HCT116 (cell line): ENCODE measurements around the gene LAMC3. TPM values are rescaled to one million over a fixed set of nuclear protein-coding genes. Genes with fewer than 3 reads are reported as not detected.

ENCODE experiments used
- ATAC-seq: fragments of 200-7000 bp; cut with Tn5 transposase; 2 replicates; pipeline ENCODE4 v1.9.1; 2020; ENCODE audit warnings: mild to moderate bottlenecking, moderate library complexity
- BruUV-seq: library from RNA; stranded (reverse); fragments of 400-500 nt; replicated peaks from 2 replicates; lab custom pipeline; 2021; lab: Mats Ljungman, UMichigan
- CTCF ChIA-PET: fragments of 300-600 bp; sonication (Branson Sonifier 250); formaldehyde crosslinking; loops from one replicate; lab custom pipeline; 2021; ENCODE audit warnings: antibody characterized with exemption; lab: Charles Lee
- POLR2A ChIA-PET: fragments of 300-600, 350-600 bp; sonication (Branson Sonifier 250); formaldehyde crosslinking; loops from one replicate; lab custom pipeline; 2021; ENCODE audit warnings: antibody characterized with exemption; lab: Charles Lee
- RAD21 ChIA-PET, 2 experiments: fragments of 300-600 bp; sonication (Branson Sonifier 250); formaldehyde crosslinking; loops; one replicate each; lab custom pipeline; 2023; ENCODE audit warnings: low total read pairs in 2 of 2; ENCODE audit not compliant: uncharacterized antibody in 2 of 2, unreplicated experiment in 2 of 2, low non-redundant PET in 1 of 2; lab: Charles Lee
- DNase-seq: peaks from one replicate; pipeline ENCODE4 v3.0.0-alpha.2; 2010; ENCODE audit warnings: low read depth, low spot score
- H2AFZ ChIP-seq: fragments of 200-600 bp; shearing (Covaris generic), sonication (generic); 2 replicates; pipeline ENCODE4 v1.6.1; 2017; ENCODE audit warnings: low read depth, mixed run types, mixed read lengths, antibody characterized with exemption, low read length; ENCODE audit not compliant: poor library complexity, severe bottlenecking
- H3K27ac ChIP-seq: 2 replicates; pipeline ENCODE4 v1.5.1; 2012; ENCODE audit warnings: low read depth, low read length
- H3K27me3 ChIP-seq: fragments of 200-600 bp; sonication (generic); 2 replicates; pipeline ENCODE4 v1.6.1; 2016; ENCODE audit warnings: mixed run types, low read length, mixed read lengths; ENCODE audit not compliant: insufficient read depth
- H3K36me3 ChIP-seq, 2 experiments: fragments of 200-500 bp in 1 of 2; fragments of 200-600 bp in 1 of 2; sonication (Bioruptor generic) in 1 of 2; sonication (generic) in 1 of 2; 2 replicates each; pipeline versions ENCODE4 v1.5.1 to v1.6.1; 2014 to 2016; ENCODE audit warnings: low read length in 2 of 2, inconsistent platforms in 1 of 2, mixed read lengths in 1 of 2, mixed run types in 1 of 2; ENCODE audit not compliant: insufficient read depth in 2 of 2, control insufficient read depth in 1 of 2
- H3K4me1 ChIP-seq, 2 experiments: fragments of 200-600 bp in 1 of 2; sonication (generic) in 1 of 2; 2 replicates each; pipeline versions ENCODE4 v1.5.1 to v1.6.1; 2012 to 2017; ENCODE audit warnings: low read length in 2 of 2, inconsistent platforms in 1 of 2, mild to moderate bottlenecking in 1 of 2, mixed read lengths in 1 of 2, mixed run types in 1 of 2, moderate library complexity in 1 of 2; ENCODE audit not compliant: insufficient read depth in 2 of 2, control insufficient read depth in 1 of 2
- H3K4me2 ChIP-seq: fragments of 200-600 bp; sonication (generic); 2 replicates; pipeline ENCODE4 v1.6.1; 2017; ENCODE audit warnings: mixed run types, low read length, mixed read lengths
- H3K4me3 ChIP-seq, 2 experiments: fragments of 200-600 bp in 1 of 2; sonication (generic) in 1 of 2; replicated peaks in 1 of 2; 2 replicates each; pipeline ENCODE4 v1.5.1; 2011 to 2016; ENCODE audit warnings: low read length in 2 of 2, control low read depth in 1 of 2, low read depth in 1 of 2, mild to moderate bottlenecking in 1 of 2, mixed read lengths in 1 of 2, mixed run types in 1 of 2
- H3K79me2 ChIP-seq: fragments of 200-600 bp; sonication (generic); 2 replicates; pipeline ENCODE4 v1.6.1; 2017; ENCODE audit warnings: mild to moderate bottlenecking, mixed run types, low read length, moderate library complexity, mixed read lengths; ENCODE audit not compliant: insufficient read depth
- H3K9ac ChIP-seq: fragments of 200-600 bp; sonication (generic); 2 replicates; pipeline ENCODE4 v1.6.1; 2016; ENCODE audit warnings: low read length, mixed read lengths
- H3K9me2 ChIP-seq: fragments of 200-600 bp; sonication (generic), shearing (Covaris generic); 2 replicates; pipeline ENCODE4 v1.6.1; 2017; ENCODE audit warnings: mixed run types, mild to moderate bottlenecking, moderate library complexity; ENCODE audit not compliant: insufficient read depth
- H3K9me3 ChIP-seq, 2 experiments: fragments of 200-500 bp in 1 of 2; fragments of 200-600 bp in 1 of 2; sonication (Bioruptor generic) in 1 of 2; sonication (generic) in 1 of 2; 2 replicates each; pipeline ENCODE4 v1.6.1; 2014 to 2017; ENCODE audit warnings: low read length in 2 of 2, mixed read lengths in 2 of 2, inconsistent platforms in 1 of 2, low read depth in 1 of 2, mild to moderate bottlenecking in 1 of 2, mixed run types in 1 of 2, moderate library complexity in 1 of 2; ENCODE audit not compliant: control insufficient read depth in 1 of 2, insufficient read depth in 1 of 2
- H4K20me1 ChIP-seq: fragments of 200-600 bp; sonication (generic), shearing (Covaris generic); 2 replicates; pipeline ENCODE4 v1.6.1; 2017; ENCODE audit warnings: mixed run types, mild to moderate bottlenecking, moderate library complexity; ENCODE audit not compliant: insufficient read depth
- CEBPB ChIP-seq: IDR thresholded peaks from 2 replicates; pipeline ENCODE4 v1.6.1; 2012; ENCODE audit warnings: low read depth
- EGR1 ChIP-seq: IDR thresholded peaks from 2 replicates; pipeline ENCODE4 v1.6.1; 2012; ENCODE audit warnings: low read depth
- ELF1 ChIP-seq: IDR thresholded peaks from 2 replicates; pipeline ENCODE4 v1.6.1; 2012; ENCODE audit warnings: low read depth, borderline replicate concordance
- EZH2 ChIP-seq: fragments of 200-600 bp; sonication (generic); IDR thresholded peaks from 2 replicates; pipeline ENCODE4 v1.6.1; 2017; ENCODE audit warnings: antibody characterized with exemption, mixed run types
- FOSL1 ChIP-seq: IDR thresholded peaks from 2 replicates; pipeline ENCODE4 v1.6.1; 2012; ENCODE audit warnings: low read depth
- JUND ChIP-seq: IDR thresholded peaks from 2 replicates; pipeline ENCODE4 v1.6.1; 2012
- POLR2AphosphoS5 ChIP-seq: IDR thresholded peaks from 2 replicates; pipeline ENCODE4 v1.6.1; 2011; ENCODE audit warnings: mild to moderate bottlenecking, low read depth, low read length, moderate library complexity
- RAD21 ChIP-seq: IDR thresholded peaks from 2 replicates; pipeline ENCODE4 v1.6.1; 2012; ENCODE audit warnings: low read depth, mild to moderate bottlenecking
- SIN3A ChIP-seq: IDR thresholded peaks from 2 replicates; pipeline ENCODE4 v1.6.1; 2012; ENCODE audit warnings: low read depth
- SP1 ChIP-seq: IDR thresholded peaks from 2 replicates; pipeline ENCODE4 v1.6.1; 2012; ENCODE audit warnings: low read depth
- ZBTB33 ChIP-seq: IDR thresholded peaks from 2 replicates; pipeline ENCODE4 v1.6.1; 2011; ENCODE audit warnings: mild to moderate bottlenecking, low read length, moderate library complexity; ENCODE audit not compliant: insufficient replicate concordance; ENCODE audit errors: extremely low read depth
- ZNF274 ChIP-seq: fragments of 200-500 bp; sonication (Bioruptor generic); IDR thresholded peaks from 2 replicates; pipeline ENCODE4 v1.6.1; 2014; ENCODE audit warnings: mild to moderate bottlenecking, low read depth, low read length, inconsistent platforms
- intact Hi-C: fragments of 100-400 bp; cut with micrococcal nuclease; formaldehyde crosslinking; loops from 2 replicates; pipeline ENCODE4 v1.10.0; 2022
- total RNA-seq: library from RNA; stranded (reverse); gene quantifications from one replicate; pipeline ENCODE4 v1.2.1, GENCODE V29; 2021; ENCODE audit not compliant: unreplicated experiment
- TF ChIP-seq, protein P1 (sequence below): IDR thresholded peaks from 2 replicates; pipeline ENCODE4 v1.6.1; 2012

The LAMC3 gene
- total RNA-seq, 1 experiment from 2014 or later: 7.7 TPM

- intact Hi-C loops: no loop called here
- CTCF ChIA-PET: no interaction called here
- H4K20me1 ChIP-seq: no peaks in the 10 kb centered on the region
- H2AFZ ChIP-seq: no peak overlapping the region
- H3K9ac ChIP-seq: no peak overlapping the region
- POLR2A ChIA-PET: no interaction called here
- no peaks in the 10 kb centered on the region for H3K36me3 ChIP-seq
- no peaks in the 10 kb centered on the region for H3K79me2 ChIP-seq
- RAD21 ChIA-PET: no interaction called here
- no peaks in the 10 kb centered on the region for H3K9me2 ChIP-seq
- no peak for ATAC-seq
- no peak overlapping the region for H3K4me2 ChIP-seq
- no peaks in the 10 kb centered on the region for H3K27me3 ChIP-seq
- DNase-seq: no peak
- BruUV-seq: no TSS peak
- TF ChIP-seq, protein P1, sequence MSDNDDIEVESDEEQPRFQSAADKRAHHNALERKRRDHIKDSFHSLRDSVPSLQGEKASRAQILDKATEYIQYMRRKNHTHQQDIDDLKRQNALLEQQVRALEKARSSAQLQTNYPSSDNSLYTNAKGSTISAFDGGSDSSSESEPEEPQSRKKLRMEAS: no peak
- TF ChIP-seq SP1 (no peak), SIN3A (no peak), ZNF274 (no peak), EZH2 (no peak), FOSL1 (no peak), RAD21 (no peak), POLR2AphosphoS5 (no peak), CEBPB (no peak), EGR1 (no peak), ELF1 (no peak), ZBTB33 (no peak), JUND (no peak)
- no peak overlapping the region for H3K27ac ChIP-seq
- no peak overlapping the region for H3K4me3 ChIP-seq
- no peaks in the 10 kb centered on the region for H3K9me3 ChIP-seq
- H3K4me1 ChIP-seq: peaks cover 3 to 14% of the 10 kb centered on the region in 2 experiments
Measured at GRCh38 chr9:131013015-131013755, 4.2 kb downstream of the LAMC3 start.
